CD4-positive, CD25-positive, alpha-beta regulatory T cell (primary cell): ENCODE results near the gene FUT1. TPM values are rescaled to one million over a fixed set of nuclear protein-coding genes. Genes with fewer than 3 reads are reported as not detected.

Source experiments
- ATAC-seq, 2 donors: fragments of 150-1000 bp; cut with Tn5 transposase; one replicate each; pipeline ENCODE4 v1.10.0; 2021; ENCODE audit warnings: low read depth in 2 of 2, moderate number of reproducible peaks in 2 of 2, moderate library complexity in 1 of 2
- DNase-seq, 3 donors: peaks; one replicate each; pipeline versions ENCODE4 v3.0.0 to v3.0.0-alpha.2; 2012 to 2022; ENCODE audit warnings: mixed read lengths in 1 of 3
- H3K27ac ChIP-seq: one replicate; pipeline ENCODE4 v1.7.0; 2013; ENCODE audit warnings: mild to moderate bottlenecking, low read length; ENCODE audit not compliant: insufficient read depth, poor library complexity, severe bottlenecking
- H3K27me3 ChIP-seq: one replicate; pipeline ENCODE4 v1.7.0; 2013; ENCODE audit warnings: low read length; ENCODE audit not compliant: control insufficient read depth, insufficient read depth
- H3K36me3 ChIP-seq: one replicate; pipeline ENCODE4 v1.7.0; 2013; ENCODE audit warnings: mild to moderate bottlenecking, low read length, moderate library complexity; ENCODE audit not compliant: control insufficient read depth, insufficient read depth
- H3K4me1 ChIP-seq: 2 replicates; pipeline ENCODE4 v1.7.0; 2013; ENCODE audit warnings: mild to moderate bottlenecking, low read length; ENCODE audit not compliant: insufficient read depth, control insufficient read depth, poor library complexity, severe bottlenecking
- H3K4me3 ChIP-seq: one replicate; pipeline ENCODE4 v1.7.0; 2013; ENCODE audit warnings: low read depth, mild to moderate bottlenecking, low read length, moderate library complexity
- H3K9me3 ChIP-seq, 2 experiments: 1 replicate in 1 of 2; 2 replicates in 1 of 2; pipeline ENCODE4 v1.7.0; 2013; ENCODE audit warnings: low read length in 2 of 2, mild to moderate bottlenecking in 1 of 2, moderate library complexity in 1 of 2; ENCODE audit not compliant: control insufficient read depth in 2 of 2
- H3K27ac Mint-ChIP-seq, 3 donors: one replicate each; pipeline ENCODE4 v1.8.0; 2020 to 2022; ENCODE audit warnings: mild to moderate bottlenecking in 3 of 3, mixed read lengths in 3 of 3, moderate library complexity in 2 of 3
- H3K27me3 Mint-ChIP-seq: one replicate; pipeline ENCODE4 v1.8.0; 2022; ENCODE audit warnings: mild to moderate bottlenecking, mixed read lengths
- H3K36me3 Mint-ChIP-seq: one replicate; pipeline ENCODE4 v1.8.0; 2020; ENCODE audit warnings: mixed read lengths
- H3K4me1 Mint-ChIP-seq, 4 donors: one replicate each; pipeline ENCODE4 v1.8.0; 2020 to 2022; ENCODE audit warnings: mixed read lengths in 4 of 4, mild to moderate bottlenecking in 1 of 4
- H3K4me3 Mint-ChIP-seq, 4 donors: one replicate each; pipeline ENCODE4 v1.8.0; 2020 to 2022; ENCODE audit warnings: mild to moderate bottlenecking in 4 of 4, mixed read lengths in 4 of 4, moderate library complexity in 3 of 4
- H3K9me3 Mint-ChIP-seq, 7 donors: one replicate each; pipeline ENCODE4 v1.8.0; 2020 to 2022; ENCODE audit warnings: mixed read lengths in 7 of 7, mild to moderate bottlenecking in 3 of 7, moderate library complexity in 2 of 7
- polyA plus RNA-seq, 4 donors: library from polyadenylated mRNA; unstranded; fragments of 300-500 nt; fragmentation: Illumina TruSeq; gene quantifications; one replicate each; pipeline ENCODE4 v1.2.3, GENCODE V29; 2021
- total RNA-seq: library from RNA; stranded (reverse); gene quantifications from one replicate; pipeline ENCODE4 v1.2.3, GENCODE V29; 2022

FUT1 gene
- total and polyA plus RNA-seq, 5 donors from 2014 or later, result 0.06 to 0.14 TPM; not detected in 3

GRCh38 chr19:48698046-48698445 lies 54.4 kb downstream of the FUT1 start:
- Mint-ChIP-seq H3K4me1 (peaks cover 0 to 11% (median 4%) of the 10 kb centered on the region in 4 donors), H3K9me3 (peaks cover 0 to 1% (median 0%) of the 10 kb centered on the region in 7 donors), H3K4me3 (no peak overlapping the region), H3K36me3 (peaks cover 12% of the 10 kb centered on the region), H3K27ac (no peak overlapping the region), H3K27me3 (peaks cover 27% of the 10 kb centered on the region)
- Histone ChIP-seq H3K27ac (no peak overlapping the region), H3K27me3 (no peaks in the 10 kb centered on the region), H3K9me3 (no peaks in the 10 kb centered on the region), H3K36me3 (no peaks in the 10 kb centered on the region), H3K4me1 (peaks cover 6% of the 10 kb centered on the region), H3K4me3 (no peak overlapping the region)
- DNase-seq, result no peak
- no peak for ATAC-seq

Other genes with a start within 250 kb of the FUT1 start
- gene LMTK3, start 240.8 kb downstream of the FUT1 start, total RNA-seq, result 6.3 TPM
- not detected for gene LMTK3, start 240.8 kb downstream of the FUT1 start, polyA plus RNA-seq
- not detected for gene SULT2B1, start 200.5 kb downstream of the FUT1 start, total RNA-seq
- gene SULT2B1, start 200.5 kb downstream of the FUT1 start, polyA plus RNA-seq, result under 1 TPM in 2 of 4 donors, not detected in 2; 0.16 to 0.82 TPM
- not detected for gene SPACA4, start 145.9 kb downstream of the FUT1 start, total RNA-seq
- gene SPACA4, start 145.9 kb downstream of the FUT1 start, polyA plus RNA-seq, result under 1 TPM in 1 of 4 donors, not detected in 3; 0.25 TPM
- gene FAM83E, start 137.6 kb downstream of the FUT1 start, total RNA-seq, result 0.76 TPM
- gene FAM83E, start 137.6 kb downstream of the FUT1 start, polyA plus RNA-seq, result under 1 TPM in 1 of 4 donors, not detected in 3; 0.31 TPM
- gene RPL18, start 133.5 kb downstream of the FUT1 start, total RNA-seq, result 1,690 TPM
- 1,000 to 10,000 TPM; 1,618 to 2,428 (median 2,131) TPM for gene RPL18, start 133.5 kb downstream of the FUT1 start, polyA plus RNA-seq
- gene SPHK2, start 133.1 kb downstream of the FUT1 start, total RNA-seq, result 13.0 TPM
- gene SPHK2, start 133.1 kb downstream of the FUT1 start, polyA plus RNA-seq, result 1 to 10 TPM; 4.8 to 8.4 (median 7.5) TPM
- gene DBP, start 115.3 kb downstream of the FUT1 start, total RNA-seq, result 37.7 TPM
- gene DBP, start 115.3 kb downstream of the FUT1 start, polyA plus RNA-seq, result 10 to 100 TPM; 71.2 to 96.6 (median 85.8) TPM
- 10.4 TPM for gene CA11, start 106.5 kb downstream of the FUT1 start, total RNA-seq
- 1 to 10 TPM; 4.1 to 6.3 (median 5.2) TPM for gene CA11, start 106.5 kb downstream of the FUT1 start, polyA plus RNA-seq
- 2.3 TPM for gene NTN5, start 79.6 kb downstream of the FUT1 start, total RNA-seq
- under 1 TPM in 2 of 4 donors, not detected in 2; 0.21 to 0.30 TPM for gene NTN5, start 79.6 kb downstream of the FUT1 start, polyA plus RNA-seq
- not detected for gene FUT2, start 56.7 kb downstream of the FUT1 start, total RNA-seq
- under 1 TPM in 2 of 4 donors, not detected in 2; 0.10 to 0.67 TPM for gene FUT2, start 56.7 kb downstream of the FUT1 start, polyA plus RNA-seq
- 1.1 TPM for gene MAMSTR, start 32.9 kb downstream of the FUT1 start, total RNA-seq
- gene MAMSTR, start 32.9 kb downstream of the FUT1 start, polyA plus RNA-seq, result under 1 TPM; 0.17 to 0.40 (median 0.30) TPM
- 0.22 TPM for gene RASIP1, start 12.0 kb downstream of the FUT1 start, total RNA-seq
- under 1 TPM; 0.13 to 0.55 (median 0.18) TPM for gene RASIP1, start 12.0 kb downstream of the FUT1 start, polyA plus RNA-seq
- gene IZUMO1, start 5.7 kb downstream of the FUT1 start, total RNA-seq, result not detected
- gene IZUMO1, start 5.7 kb downstream of the FUT1 start, polyA plus RNA-seq, result not detected
- not detected for gene FGF21, start 2.9 kb upstream of the FUT1 start, total RNA-seq
- gene FGF21, start 2.9 kb upstream of the FUT1 start, polyA plus RNA-seq, result not detected
- 16.4 TPM for gene BCAT2, start 58.4 kb upstream of the FUT1 start, total RNA-seq
- 10 to 100 TPM; 19.5 to 23.0 (median 21.2) TPM for gene BCAT2, start 58.4 kb upstream of the FUT1 start, polyA plus RNA-seq
- gene HSD17B14, start 83.8 kb upstream of the FUT1 start, total RNA-seq, result 0.49 TPM
- 1 to 10 TPM in 1 of 4 donors, under 1 TPM in 3; 0.29 to 2.0 (median 0.61) TPM for gene HSD17B14, start 83.8 kb upstream of the FUT1 start, polyA plus RNA-seq
- gene PLEKHA4, start 116.0 kb upstream of the FUT1 start, total RNA-seq, result 2.8 TPM
- 1 to 10 TPM in 3 of 4 donors, under 1 TPM in 1; 0.84 to 4.6 (median 1.7) TPM for gene PLEKHA4, start 116.0 kb upstream of the FUT1 start, polyA plus RNA-seq
- 840 TPM for gene PPP1R15A, start 119.8 kb upstream of the FUT1 start, total RNA-seq
- 10 to 100 TPM; 39.1 to 65.6 (median 52.4) TPM for gene PPP1R15A, start 119.8 kb upstream of the FUT1 start, polyA plus RNA-seq
- gene TULP2, start 146.1 kb upstream of the FUT1 start, total RNA-seq, result not detected
- gene TULP2, start 146.1 kb upstream of the FUT1 start, polyA plus RNA-seq, result not detected
- gene NUCB1, start 147.7 kb upstream of the FUT1 start, total RNA-seq, result 133 TPM
- gene NUCB1, start 147.7 kb upstream of the FUT1 start, polyA plus RNA-seq, result 10 to 100 TPM; 72.8 to 99.3 (median 86.4) TPM
- not detected for gene DHDH, start 181.1 kb upstream of the FUT1 start, total RNA-seq
- gene DHDH, start 181.1 kb upstream of the FUT1 start, polyA plus RNA-seq, result 1 to 10 TPM in 2 of 4 donors, under 1 TPM in 2; 0.68 to 2.4 (median 1.1) TPM
- gene BAX, start 202.2 kb upstream of the FUT1 start, total RNA-seq, result 92.8 TPM
- 10 to 100 TPM; 47.9 to 73.1 (median 61.1) TPM for gene BAX, start 202.2 kb upstream of the FUT1 start, polyA plus RNA-seq
- gene FTL, start 212.7 kb upstream of the FUT1 start, total RNA-seq, result 575 TPM
- gene FTL, start 212.7 kb upstream of the FUT1 start, polyA plus RNA-seq, result 1,000 to 10,000 TPM; 4,061 to 5,675 (median 4,823) TPM
- gene GYS1, start 240.7 kb upstream of the FUT1 start, total RNA-seq, result 37.1 TPM
- gene GYS1, start 240.7 kb upstream of the FUT1 start, polyA plus RNA-seq, result 10 to 100 TPM; 24.5 to 28.8 (median 26.2) TPM
- gene RUVBL2, start 241.2 kb upstream of the FUT1 start, total RNA-seq, result 18.5 TPM
- 10 to 100 TPM; 49.1 to 60.2 (median 52.9) TPM for gene RUVBL2, start 241.2 kb upstream of the FUT1 start, polyA plus RNA-seq